KMS-11 (cell line): ENCODE results near the gene TMED7.

Experiments
- H2AFZ ChIP-seq: fragments of 200-600 bp; sonication (generic); 2 replicates; pipeline ENCODE4 v1.6.1; 2016; ENCODE audit warnings: antibody characterized with exemption, mixed run types, low read depth
- H3K27ac ChIP-seq: fragments of 200-600 bp; sonication (generic); 2 replicates; pipeline ENCODE4 v1.6.1; 2016; ENCODE audit warnings: mild to moderate bottlenecking, mixed run types
- H3K27me3 ChIP-seq: fragments of 200-600 bp; sonication (generic); 2 replicates; pipeline ENCODE4 v1.6.1; 2017; ENCODE audit warnings: mild to moderate bottlenecking, low read depth, mixed run types, moderate library complexity; ENCODE audit not compliant: insufficient read depth
- H3K36me3 ChIP-seq: fragments of 200-600 bp; sonication (generic); 2 replicates; pipeline ENCODE4 v1.6.1; 2017; ENCODE audit warnings: mild to moderate bottlenecking, mixed run types; ENCODE audit not compliant: insufficient read depth
- H3K4me1 ChIP-seq: fragments of 200-600 bp; sonication (generic); 2 replicates; pipeline ENCODE4 v1.6.1; 2016; ENCODE audit warnings: mild to moderate bottlenecking, low read depth, mixed run types; ENCODE audit not compliant: poor library complexity, severe bottlenecking
- H3K4me2 ChIP-seq: fragments of 200-600 bp; sonication (generic); 2 replicates; pipeline ENCODE4 v1.7.0; 2016; ENCODE audit warnings: mild to moderate bottlenecking, mixed run types
- H3K4me3 ChIP-seq: fragments of 200-600 bp; sonication (generic); IDR thresholded peaks from 2 replicates; pipeline ENCODE4 v1.6.1; 2017; ENCODE audit warnings: low read depth, low read length, mixed read lengths; ENCODE audit not compliant: insufficient read depth
- H3K79me2 ChIP-seq: fragments of 200-600 bp; sonication (generic); 2 replicates; pipeline ENCODE4 v1.6.1; 2016; ENCODE audit warnings: low read depth, mixed run types; ENCODE audit not compliant: insufficient read depth
- H3K9ac ChIP-seq: fragments of 200-600 bp; sonication (generic); 2 replicates; pipeline ENCODE4 v1.6.1; 2016; ENCODE audit warnings: mild to moderate bottlenecking, mixed run types
- H4K20me1 ChIP-seq: fragments of 200-600 bp; sonication (generic); 2 replicates; pipeline ENCODE4 v1.6.1; 2016; ENCODE audit warnings: mild to moderate bottlenecking, mixed run types; ENCODE audit not compliant: insufficient read depth
- CTCF ChIP-seq: fragments of 200-600 bp; sonication (generic); conservative IDR thresholded peaks from 2 replicates; pipeline ENCODE4 v1.6.1; 2017; ENCODE audit warnings: low read depth, mild to moderate bottlenecking, antibody characterized with exemption, low read length, moderate library complexity, mixed read lengths

TMED7 gene

GRCh38 chr5:115621365-115621900 lies 4.4 kb downstream of the TMED7 start:
- Histone ChIP-seq H3K9ac (no peak overlapping the region), H3K4me3 (no peak overlapping the region), H4K20me1 (no peaks in the 10 kb centered on the region), H3K4me1 (peaks cover 16% of the 10 kb centered on the region), H3K4me2 (no peak overlapping the region), H3K36me3 (no peaks in the 10 kb centered on the region; the same call in 1 of the 2 replicates), H3K27me3 (no peaks in the 10 kb centered on the region), H3K27ac (no peak overlapping the region), H2AFZ (no peak overlapping the region), H3K79me2 (peaks cover 24% of the 10 kb centered on the region)
- no peak for TF ChIP-seq CTCF

DNA sequence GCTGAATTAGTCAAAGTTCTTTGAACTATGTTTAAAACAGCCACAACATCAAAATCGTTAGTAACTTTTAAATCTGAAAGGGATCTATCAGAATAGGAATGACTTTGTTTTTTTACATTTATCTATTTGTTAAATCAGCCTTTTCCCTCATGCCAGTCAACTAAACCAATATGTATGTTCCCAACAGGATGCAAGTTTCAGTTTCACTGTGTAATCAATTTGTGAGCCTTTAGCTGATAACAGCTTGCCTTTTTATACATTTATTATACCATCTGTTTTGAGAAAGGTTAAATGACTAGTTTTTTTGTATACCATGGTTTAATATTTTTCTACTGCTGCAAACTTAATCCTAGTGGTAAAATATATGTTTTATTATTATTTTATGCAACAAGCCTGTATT lies 8.9 kb downstream of the TMED7 start:
- H3K9ac ChIP-seq, result no peak overlapping the region
- H3K27me3 ChIP-seq, result no peaks in the 10 kb centered on the region
- no peaks in the 10 kb centered on the region for H3K4me1 ChIP-seq
- no peak for TF ChIP-seq CTCF
- H3K79me2 ChIP-seq, result peaks cover under 1% of the 10 kb centered on the region; the same call in 1 of the 2 replicates
- no peak overlapping the region for H3K27ac ChIP-seq
- no peaks in the 10 kb centered on the region; the same call in 1 of the 2 replicates for H3K36me3 ChIP-seq
- no peak overlapping the region for H3K4me2 ChIP-seq
- no peaks in the 10 kb centered on the region for H4K20me1 ChIP-seq
- no peak overlapping the region for H2AFZ ChIP-seq
- H3K4me3 ChIP-seq, result no peak overlapping the region

- H3K79me2 ChIP-seq, result no peaks in the 10 kb centered on the region
- no peaks in the 10 kb centered on the region; the same call in 1 of the 2 replicates for H3K36me3 ChIP-seq
- H4K20me1 ChIP-seq, result no peaks in the 10 kb centered on the region
- H3K4me2 ChIP-seq, result no peak overlapping the region
- no peaks in the 10 kb centered on the region for H3K4me1 ChIP-seq
- H3K9ac ChIP-seq, result no peak overlapping the region
- no peak for TF ChIP-seq CTCF
- no peaks in the 10 kb centered on the region for H3K27me3 ChIP-seq
- no peak overlapping the region for H3K4me3 ChIP-seq
- no peak overlapping the region for H2AFZ ChIP-seq
- H3K27ac ChIP-seq, result no peak overlapping the region
Measured at GRCh38 chr5:115616472-115616871, 9.4 kb downstream of the TMED7 start.

- TF ChIP-seq CTCF, result no peak
- H3K4me3 ChIP-seq, result no peak overlapping the region
- H3K9ac ChIP-seq, result no peak overlapping the region
- no peak overlapping the region for H3K27ac ChIP-seq
- H3K36me3 ChIP-seq, result no peaks in the 10 kb centered on the region
- no peaks in the 10 kb centered on the region for H3K27me3 ChIP-seq
- H2AFZ ChIP-seq, result no peak overlapping the region
- no peaks in the 10 kb centered on the region for H4K20me1 ChIP-seq
- no peaks in the 10 kb centered on the region for H3K79me2 ChIP-seq
- H3K4me1 ChIP-seq, result no peaks in the 10 kb centered on the region
- H3K4me2 ChIP-seq, result no peak overlapping the region
Measured at GRCh38 chr5:115611873-115612272, 14.0 kb downstream of the TMED7 start.
